GM12891 (cell line): ENCODE results near the gene IFT81.

Source experiments
- POLR2A ChIP-seq: IDR thresholded peaks from 2 replicates; pipeline ENCODE4 v1.6.1; 2011; ENCODE audit warnings: low read depth, low read length, control low read depth
- POLR2AphosphoS5 ChIP-seq: IDR thresholded peaks from 2 replicates; pipeline ENCODE4 v1.6.1; 2011; ENCODE audit warnings: low read depth, low read length, control low read depth
- SPI1 ChIP-seq: IDR thresholded peaks from 2 replicates; pipeline ENCODE4 v1.6.1; 2011; ENCODE audit warnings: low read depth, low read length, control low read depth
- TAF1 ChIP-seq: IDR thresholded peaks from 2 replicates; pipeline ENCODE4 v1.6.1; 2011; ENCODE audit warnings: low read depth, low read length, control low read depth

DNA sequence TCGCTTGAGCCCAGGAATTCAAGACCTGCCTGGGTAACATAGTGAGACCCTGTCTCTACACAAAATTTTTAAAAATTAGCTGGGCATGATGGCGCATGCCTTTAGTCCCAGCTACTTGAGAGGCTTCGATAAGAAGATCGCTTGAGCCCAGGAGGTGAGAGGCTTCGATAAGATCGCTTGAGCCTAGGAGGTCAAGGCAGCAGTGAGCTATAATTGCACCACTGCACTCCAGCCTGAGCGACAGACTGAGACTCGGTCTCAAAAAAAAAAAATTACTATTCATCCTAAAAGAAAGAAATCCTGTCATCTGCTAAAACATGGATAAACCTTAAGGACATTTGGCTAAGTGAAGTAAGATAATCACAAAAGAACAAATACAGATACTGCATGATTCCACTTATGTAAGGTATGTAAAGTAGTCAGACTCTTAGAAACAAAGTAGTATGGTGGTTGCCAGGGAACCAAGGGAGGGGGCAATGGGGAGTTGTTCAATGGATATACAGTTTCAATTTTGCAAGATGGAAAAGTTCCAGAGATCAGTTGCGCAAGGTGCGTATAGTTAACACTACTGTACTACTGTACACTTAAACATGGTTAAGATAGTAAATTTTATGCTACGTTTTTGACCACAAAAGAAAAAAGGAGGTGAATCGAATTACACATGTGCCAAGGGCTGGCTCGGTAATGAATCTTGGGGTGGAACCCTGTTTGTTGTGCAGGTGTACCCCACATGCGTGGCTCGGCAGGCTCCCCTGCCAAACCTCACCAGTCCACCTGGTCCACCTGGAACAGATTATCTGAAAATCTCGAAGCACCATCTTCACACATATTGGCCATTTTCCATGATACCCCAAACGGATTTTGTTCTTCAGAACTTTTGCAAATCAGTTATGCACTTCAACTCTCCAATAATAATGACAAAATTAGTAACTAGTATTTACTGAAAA, 138.6 kb downstream of the IFT81 start:
- TF ChIP-seq TAF1 (no peak), POLR2A (no peak), SPI1 (no peak), POLR2AphosphoS5 (no peak)
